GM10248 (cell line): ENCODE results near the gene CHST3.
"Not testable (repeated sequence)": the region's sequence is repeated elsewhere in the genome, so short reads cannot be mapped to it uniquely, and the experiment has no call there.

Experiments
- CTCF ChIA-PET: fragments of 300-600 bp; sonication (Branson Sonifier 250); formaldehyde crosslinking; extraction: SDS; loops from one replicate; lab custom pipeline; 2021; ENCODE audit warnings: antibody characterized with exemption; lab: Yijun Ruan, JAX
- POLR2A ChIA-PET: fragments of 350-650 bp; sonication (Branson Sonifier 250); formaldehyde crosslinking; extraction: SDS; loops from one replicate; lab custom pipeline; 2020; ENCODE audit warnings: antibody characterized with exemption; lab: Yijun Ruan, JAX
- DNase-seq: peaks from one replicate; pipeline ENCODE4 v3.0.0; 2012; ENCODE audit errors: extremely low spot score
- CTCF ChIP-seq: IDR thresholded peaks from 2 replicates; pipeline ENCODE4 v1.5.1; 2012; ENCODE audit warnings: mild to moderate bottlenecking, low read depth; ENCODE audit errors: extremely low read depth, missing control alignments, control extremely low read depth

The CHST3 gene

GRCh38 chr10:71984809-71985388 is 20.7 kb downstream of the CHST3 start:
- CTCF ChIA-PET = interaction anchor here (1.1 to 3.4 kb wide), 5 partner anchors 10 to 89 kb away, joined by 3 to 16 read pairs (median 7); no protein-coding TSS in a partner anchor
- POLR2A ChIA-PET = no interaction called here
- TF ChIP-seq CTCF = no peak
- DNase-seq = peak; percentile 59

GRCh38 chr10:71985542-71986250 is 21.5 kb downstream of the CHST3 start:
- peak; percentile 59 for DNase-seq
- ChIA-PET CTCF (interaction anchor here (2.0 to 3.4 kb wide), 2 partner anchors 63 to 90 kb away, joined by 7 to 16 read pairs; no protein-coding TSS in a partner anchor), POLR2A (no interaction called here)
- no peak for TF ChIP-seq CTCF

GRCh38 chr10:71988895-71989294 is 24.7 kb downstream of the CHST3 start:
- POLR2A ChIA-PET, DNase-seq: not testable (repeated sequence)
- CTCF ChIA-PET = interaction anchor here (1.0 to 1.7 kb wide), 2 partner anchors 56 to 60 kb away, joined by 3 to 5 read pairs; no protein-coding TSS in a partner anchor

- CTCF ChIA-PET = interaction anchor here (0.8 to 1.7 kb wide), 3 partner anchors 12 to 59 kb away, joined by 3 to 5 read pairs (median 3); no protein-coding TSS in a partner anchor
- POLR2A ChIA-PET = no interaction called here
Observed at GRCh38 chr10:71989661-71990454, 25.7 kb downstream of the CHST3 start.

GRCh38 chr10:71990706-71991269 is 26.6 kb downstream of the CHST3 start:
- no peak for TF ChIP-seq CTCF
- POLR2A ChIA-PET = no interaction called here
- CTCF ChIA-PET = interaction anchor here (1.7 kb wide), 1 partner anchor 58 kb away, joined by 5 read pairs; no protein-coding TSS in a partner anchor
- no peak for DNase-seq

More at GRCh38 chr10:71989661-71990454, 25.7 kb downstream of the CHST3 start:
- no peak for DNase-seq
- no peak for TF ChIP-seq CTCF

- ChIA-PET CTCF (interaction anchor here (3.3 kb wide), 1 partner anchor 54 kb away, joined by 9 read pairs; no protein-coding TSS in a partner anchor), POLR2A (no interaction called here)
- no peak for DNase-seq
- no peak for TF ChIP-seq CTCF
Observed at GRCh38 chr10:71995449-71995848, 31.3 kb downstream of the CHST3 start.
